HG02623 (cell line): ENCODE measurements around the gene HLF.

Experiments used
- ATAC-seq: cut with Tn5 transposase; IDR thresholded peaks from one replicate; pipeline ENCODE4 v1.9.1; 2021; ENCODE audit warnings: moderate library complexity; ENCODE audit not compliant: unreplicated experiment

HLF gene

DNA sequence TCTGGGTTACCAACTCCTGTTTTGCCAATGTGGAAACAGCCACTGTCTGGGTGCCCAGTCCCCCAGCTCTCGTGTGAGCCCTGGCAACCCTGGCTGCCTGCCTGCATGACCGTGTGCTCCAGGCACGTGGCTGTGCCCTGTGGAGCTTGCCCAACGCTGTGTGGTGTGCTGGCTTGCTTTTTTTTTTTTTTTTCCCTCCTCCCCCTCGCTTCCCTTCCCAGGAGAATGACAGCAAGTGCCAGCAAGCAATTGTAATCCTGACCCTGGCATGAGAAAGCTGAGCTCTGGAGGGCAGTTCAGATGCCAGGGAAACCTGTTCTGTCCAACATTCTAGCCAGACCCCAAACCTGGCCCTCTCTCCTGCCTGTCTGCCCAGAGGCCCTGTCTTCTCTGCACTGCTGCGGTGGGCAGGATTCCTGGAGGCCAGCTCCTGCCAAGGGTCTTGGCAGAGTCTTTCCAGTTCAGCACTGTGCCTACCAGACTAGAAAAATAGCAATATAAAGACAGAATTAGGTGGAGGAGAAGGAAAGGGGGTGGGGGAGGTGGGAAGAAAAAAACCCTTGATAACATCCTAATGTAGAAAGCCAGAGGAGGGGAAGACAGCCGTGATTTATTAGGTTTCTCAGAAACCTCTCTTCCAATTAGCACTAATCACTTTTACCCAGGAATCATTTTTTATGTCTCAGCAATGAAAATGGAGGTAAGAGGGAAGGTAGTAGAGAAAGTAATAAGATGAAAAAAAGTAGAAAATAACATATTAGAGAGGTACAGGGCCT, 9.0 kb downstream of the HLF start:
- ATAC-seq, result no peak

DNA sequence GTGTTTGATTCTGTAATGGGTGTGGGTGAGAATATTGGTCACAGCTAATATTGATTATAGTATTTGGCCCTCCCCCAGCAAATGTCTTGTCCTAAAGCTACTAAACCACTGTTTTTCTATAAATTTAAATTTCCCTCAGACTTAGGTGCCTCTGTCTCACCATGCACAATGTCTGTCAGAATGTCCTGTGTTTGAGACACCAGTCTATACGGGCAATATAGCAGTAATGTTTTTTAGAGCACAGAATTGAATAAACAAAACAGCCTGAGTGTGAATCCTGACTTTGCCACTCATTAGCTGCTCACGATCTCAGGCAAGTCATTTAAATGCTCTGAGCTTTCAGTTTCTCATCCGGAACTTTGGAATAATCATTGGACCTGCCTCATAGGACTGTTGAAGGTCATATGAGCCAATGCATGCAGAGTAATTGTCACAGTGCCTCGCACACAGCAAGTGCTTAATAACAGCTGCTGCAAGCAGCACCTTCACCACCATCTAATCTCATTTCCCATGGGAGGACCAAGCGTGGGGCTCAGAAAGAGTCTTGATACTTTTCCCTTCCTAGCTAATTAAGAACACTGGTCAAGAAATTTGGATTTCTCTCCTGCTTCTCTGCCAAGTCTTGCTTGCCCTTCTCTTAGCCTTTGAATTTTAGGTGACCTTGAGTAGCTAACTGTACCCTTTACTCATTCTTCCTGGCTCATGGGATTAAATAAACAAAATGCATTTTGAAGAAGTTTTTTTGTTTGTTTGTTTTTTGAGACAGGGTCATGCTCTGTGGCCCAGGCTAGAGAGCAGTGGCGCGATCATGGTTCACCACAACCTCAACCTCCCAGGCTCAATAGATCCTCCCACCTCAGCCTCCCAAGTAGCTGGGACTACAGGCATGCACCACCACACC, 9.8 kb downstream of the HLF start:
- no peak for ATAC-seq

DNA sequence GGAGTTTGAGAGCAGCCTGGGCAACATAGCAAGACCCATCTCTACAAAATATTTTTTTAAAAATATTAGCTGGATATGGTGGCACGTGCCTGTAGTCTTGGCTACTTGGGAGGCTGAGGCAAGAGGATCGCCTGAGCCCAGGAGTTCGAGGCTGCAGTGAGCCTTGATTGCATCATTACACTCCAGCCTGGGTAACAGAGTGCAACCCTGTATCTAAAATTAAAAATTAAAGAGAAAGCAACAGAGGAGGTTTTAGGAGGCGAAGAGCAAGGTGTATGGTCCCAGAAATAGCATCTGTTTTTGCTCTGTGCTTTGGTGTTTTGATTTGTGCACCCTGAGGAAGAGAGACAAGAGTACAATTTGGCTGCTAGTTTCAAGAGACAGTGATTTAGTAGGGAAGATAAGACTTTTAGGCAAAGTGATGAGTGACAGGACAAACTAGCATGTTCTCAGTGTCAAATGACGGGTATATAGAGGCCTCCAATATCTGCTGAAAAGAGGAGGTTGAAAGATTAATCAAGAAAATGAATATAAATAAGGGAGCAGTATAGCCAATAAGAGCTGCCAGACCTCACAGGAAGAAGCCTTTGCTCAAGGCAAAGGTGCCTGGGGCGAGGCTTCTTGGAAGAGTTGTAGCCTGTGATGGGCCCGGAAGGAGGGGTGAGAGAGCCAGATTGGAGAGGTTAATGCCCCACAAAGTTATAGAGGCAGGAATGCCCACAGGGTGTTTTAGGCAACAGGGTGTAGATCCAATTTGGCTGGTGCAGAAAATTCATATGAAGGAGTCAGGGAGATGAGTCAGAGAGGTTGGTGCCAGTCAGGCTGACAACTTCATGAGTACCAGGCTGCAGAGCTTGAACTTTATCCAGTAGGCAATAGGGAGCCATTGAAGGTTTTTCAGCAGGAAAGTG, 11.4 kb downstream of the HLF start:
- no peak for ATAC-seq

DNA sequence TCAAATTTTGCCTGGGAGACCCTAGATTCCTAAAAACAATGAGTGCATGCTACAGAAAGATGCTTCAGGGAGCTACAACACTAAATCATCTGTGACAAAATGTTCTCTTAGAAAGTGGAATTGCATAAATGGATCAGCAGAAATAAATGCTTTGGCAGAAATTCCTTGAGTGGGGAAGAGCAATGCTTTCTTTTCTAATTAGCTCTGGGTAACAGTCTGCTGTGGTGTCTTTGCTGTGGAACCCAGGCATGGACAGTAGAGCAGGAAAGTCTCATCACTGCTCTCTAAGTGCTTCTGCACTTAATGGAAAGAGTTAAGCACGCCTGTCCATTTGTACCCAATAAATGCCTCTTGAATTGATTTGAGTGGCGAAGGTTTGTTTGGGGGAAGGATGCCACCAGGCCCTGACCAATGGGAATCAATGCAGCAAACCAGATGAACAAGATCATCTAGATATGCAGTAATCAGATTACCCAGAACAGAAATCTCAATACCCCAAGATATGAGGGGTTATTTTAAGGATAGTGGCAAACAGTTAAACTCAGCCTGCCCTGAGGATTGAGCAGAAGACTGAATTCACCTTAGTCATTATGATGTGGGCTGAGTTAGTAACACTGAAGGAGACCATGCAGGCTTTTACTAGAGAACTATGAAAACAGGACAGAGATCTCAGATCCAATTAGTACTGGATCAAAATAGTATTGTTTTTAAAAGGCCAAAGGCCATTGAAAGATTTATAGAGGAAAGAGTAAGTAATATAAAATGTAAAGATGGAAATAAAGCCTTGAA, 13.6 kb downstream of the HLF start:
- ATAC-seq, result no peak

DNA sequence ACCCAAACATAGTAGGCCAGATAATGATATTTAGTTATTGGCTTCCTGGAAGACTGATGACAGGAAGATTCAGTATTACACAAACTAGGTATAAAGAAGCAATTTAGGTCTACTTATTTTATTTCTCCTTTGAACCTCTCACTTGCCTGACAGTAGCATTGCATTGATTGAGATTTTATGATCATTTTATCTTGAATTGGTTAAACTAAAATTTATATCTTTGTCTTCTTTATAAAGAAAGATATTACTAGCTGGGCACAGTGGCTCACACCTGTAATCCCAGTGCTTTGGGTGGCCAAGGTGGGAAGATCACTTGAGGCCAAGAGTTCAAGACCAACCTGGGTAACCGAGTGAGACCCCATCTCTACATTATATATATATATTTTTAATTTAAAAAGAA, 14.4 kb downstream of the HLF start:
- no peak for ATAC-seq

DNA sequence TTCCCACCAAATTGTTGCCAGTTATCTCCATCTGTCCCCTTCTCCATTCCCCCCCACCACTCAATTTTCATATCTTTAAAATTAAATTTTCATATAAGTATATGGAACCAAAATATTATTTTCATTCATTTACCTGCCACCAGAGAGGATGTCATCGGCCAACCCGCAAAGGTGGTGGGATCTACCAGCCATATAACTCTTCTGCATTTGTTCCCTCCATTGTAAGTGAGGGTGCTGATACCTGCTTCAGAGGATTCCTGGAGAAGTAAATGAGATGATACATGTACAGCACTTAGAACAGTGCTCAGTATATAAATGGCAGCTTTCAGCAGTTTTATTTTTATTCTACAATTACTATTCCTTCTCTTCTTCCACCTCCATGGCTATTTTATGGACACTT, 15.0 kb downstream of the HLF start:
- no peak for ATAC-seq

DNA sequence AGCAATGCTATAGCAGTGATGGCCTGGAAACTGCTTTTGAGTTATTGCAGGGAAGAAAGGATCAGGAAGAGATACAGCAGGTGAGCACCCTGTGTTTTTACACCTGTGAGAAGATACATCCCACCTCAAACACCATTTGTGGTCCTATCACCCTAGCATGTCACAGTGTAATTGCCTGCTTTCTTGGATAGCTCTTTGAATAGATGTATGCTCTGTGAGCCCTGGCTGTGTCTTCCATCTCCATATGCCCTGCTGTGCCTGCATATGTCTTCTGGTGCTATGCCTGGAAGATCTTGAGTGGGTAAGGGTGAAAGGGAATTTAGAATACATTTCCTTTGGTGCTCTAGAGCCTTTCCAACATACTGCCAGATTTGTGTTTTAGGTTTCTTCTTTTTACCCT, 15.5 kb downstream of the HLF start:
- ATAC-seq, result no peak

DNA sequence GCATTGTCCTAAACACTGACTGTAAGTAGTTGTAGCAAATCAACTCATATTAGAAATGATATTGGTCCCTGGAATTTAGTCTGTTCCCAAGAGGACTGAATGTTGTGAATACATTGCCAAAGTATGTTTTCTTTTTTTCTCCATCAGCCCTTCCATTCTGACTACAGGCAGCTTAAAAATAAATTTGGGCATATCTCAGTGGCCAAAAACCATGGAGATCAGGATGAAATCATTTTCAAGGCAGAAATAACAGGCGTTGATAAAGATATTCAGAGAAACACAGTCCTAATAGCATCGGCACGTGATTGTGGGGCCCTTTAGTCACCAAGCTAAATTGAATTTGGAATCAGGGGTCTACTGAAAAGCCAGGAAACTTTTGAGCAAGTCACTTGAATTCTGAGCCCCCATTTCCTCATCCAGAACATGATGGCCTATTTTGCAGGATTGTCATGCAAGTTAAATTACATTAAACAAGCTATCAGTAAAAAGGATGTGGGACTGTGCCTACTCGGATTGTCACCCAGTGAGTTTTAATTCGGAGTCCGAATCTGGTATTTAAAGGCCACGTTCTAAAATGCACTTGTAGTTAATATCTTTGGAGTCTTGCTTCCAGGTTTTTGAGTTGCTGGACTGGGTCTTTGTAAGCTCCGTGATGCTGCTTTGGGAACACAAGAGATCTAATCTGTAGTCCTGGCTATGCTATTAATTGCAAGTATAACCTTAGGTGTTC, 17.1 kb downstream of the HLF start:
- ATAC-seq, result no peak

DNA sequence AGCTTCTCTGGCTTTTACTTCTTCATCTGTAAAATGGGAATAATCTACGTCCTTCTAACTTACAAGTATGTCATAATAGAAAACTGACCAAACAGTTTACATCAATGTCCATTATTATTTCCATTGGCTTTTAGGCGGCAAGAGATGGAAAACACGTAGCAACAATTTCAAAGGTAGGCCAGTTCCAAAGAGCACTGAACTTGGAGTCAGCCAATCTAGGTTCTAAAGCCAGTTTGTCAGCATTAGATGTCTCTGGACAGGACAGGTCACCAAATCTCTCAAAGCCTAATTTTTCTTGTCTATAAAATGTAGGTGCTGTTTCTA, 17.6 kb downstream of the HLF start:
- ATAC-seq, result no peak

DNA sequence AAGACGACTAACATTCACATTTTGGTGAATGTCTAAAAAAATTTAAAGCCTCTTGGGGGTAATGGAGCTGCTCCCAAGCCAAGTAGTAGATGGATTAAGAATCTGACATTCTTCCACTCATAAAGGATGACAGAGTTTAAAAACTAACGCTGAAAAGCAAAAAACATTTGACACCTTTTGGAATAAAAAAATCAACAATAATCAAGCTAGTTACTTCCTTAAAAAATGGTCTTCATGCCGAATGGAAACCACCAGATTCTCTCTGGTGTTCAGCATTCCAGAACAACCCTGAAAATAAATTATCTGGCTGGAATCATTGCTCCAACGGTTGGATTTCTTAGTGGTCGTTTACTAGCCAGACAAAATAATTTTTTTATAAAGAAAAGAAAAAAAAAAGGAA, 18.0 kb downstream of the HLF start:
- no peak for ATAC-seq

DNA sequence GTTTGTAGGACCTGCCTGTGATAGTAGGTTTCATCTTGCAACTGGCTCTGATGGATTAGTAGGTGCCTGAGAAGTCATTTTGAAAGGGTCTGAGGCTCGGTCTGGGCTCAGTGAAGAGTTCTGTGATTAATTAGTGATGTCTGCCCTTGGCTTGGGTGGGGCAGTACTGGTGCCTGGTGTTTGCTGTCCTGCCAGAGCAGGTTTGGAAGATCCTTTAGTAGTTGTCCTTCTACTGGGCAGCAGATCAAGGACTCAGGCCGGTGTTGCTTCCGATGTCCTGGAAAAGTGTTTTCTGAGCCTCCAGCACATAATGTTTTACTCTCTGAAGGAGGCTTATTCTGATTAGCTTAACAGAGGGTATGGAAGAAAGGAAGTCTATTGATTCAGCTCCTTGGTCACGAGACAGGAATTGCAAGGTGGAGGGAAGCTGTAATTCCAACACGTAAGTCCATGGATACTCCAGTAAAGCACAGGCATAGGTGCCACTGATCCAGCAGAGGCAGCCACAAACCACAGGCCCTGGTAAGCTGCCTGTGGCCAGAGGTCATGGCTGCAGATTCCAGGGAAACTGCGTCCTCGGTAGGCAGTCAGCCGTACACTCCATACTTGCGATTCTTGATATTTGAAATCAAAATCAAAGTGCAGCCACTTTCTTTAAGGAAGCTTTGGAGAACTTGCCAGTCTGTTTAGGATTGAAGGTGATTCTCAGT, 18.7 kb downstream of the HLF start:
- no peak for ATAC-seq

DNA sequence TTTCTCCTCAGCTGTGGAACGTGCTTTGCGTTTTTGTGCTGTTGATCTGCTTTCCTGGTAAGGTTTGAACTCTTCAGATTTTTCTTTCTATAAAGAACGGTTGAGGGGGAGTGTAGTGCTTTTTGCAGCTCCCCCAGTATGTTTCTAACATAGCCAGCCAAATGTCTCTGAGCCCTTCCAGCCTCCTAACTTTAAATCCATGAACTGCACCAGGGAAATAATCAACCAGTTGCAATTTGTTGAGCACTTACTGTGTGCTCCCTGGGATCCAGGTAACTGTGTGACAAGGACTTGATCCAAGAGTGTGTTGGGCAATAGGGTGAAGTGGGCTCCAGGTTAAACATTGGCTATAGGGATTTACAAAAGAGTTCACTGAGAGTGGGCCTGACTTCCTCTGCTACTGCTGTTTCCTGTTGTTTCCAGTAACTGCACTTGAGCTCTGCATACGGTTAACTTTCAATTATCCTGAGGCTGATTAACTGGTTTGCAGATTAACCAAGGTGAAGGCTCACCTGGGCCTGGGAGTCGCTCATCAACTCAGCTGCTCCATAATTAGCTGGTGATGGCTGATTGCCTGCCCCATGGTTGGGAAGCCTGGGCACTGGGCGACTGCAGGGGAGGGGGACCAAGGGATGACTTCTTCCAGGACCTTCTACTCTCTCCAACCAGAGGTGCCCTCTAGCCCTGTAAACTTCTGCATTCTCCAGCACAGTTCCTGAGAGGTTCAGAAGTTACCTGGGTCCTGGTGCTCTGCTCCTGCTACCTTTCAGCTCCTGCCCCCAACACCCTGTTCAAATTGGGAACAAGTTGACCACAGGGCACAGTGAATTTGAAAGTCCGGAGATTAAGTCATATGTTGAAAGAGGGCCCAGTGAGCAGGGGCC, 19.5 kb downstream of the HLF start:
- ATAC-seq, result no peak

DNA sequence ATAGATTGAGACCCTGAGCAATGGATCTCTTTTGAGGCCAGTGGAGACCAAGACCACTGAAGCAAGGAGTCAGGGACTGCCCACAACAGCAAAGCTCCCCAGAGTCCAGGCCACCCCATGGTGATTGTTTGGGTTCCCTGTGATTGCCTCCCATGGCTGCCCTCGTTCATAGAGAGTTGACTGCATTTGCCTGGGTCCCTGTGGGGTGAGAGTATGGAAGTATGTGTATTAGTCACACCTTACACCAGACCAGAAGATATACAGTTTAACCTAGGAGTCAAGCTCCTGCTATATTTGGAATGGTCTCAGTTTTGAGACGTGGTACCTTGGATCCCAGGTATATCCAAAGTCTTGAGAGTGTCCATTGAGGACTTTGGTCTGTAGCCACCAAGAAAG, 20.2 kb downstream of the HLF start:
- no peak for ATAC-seq

DNA sequence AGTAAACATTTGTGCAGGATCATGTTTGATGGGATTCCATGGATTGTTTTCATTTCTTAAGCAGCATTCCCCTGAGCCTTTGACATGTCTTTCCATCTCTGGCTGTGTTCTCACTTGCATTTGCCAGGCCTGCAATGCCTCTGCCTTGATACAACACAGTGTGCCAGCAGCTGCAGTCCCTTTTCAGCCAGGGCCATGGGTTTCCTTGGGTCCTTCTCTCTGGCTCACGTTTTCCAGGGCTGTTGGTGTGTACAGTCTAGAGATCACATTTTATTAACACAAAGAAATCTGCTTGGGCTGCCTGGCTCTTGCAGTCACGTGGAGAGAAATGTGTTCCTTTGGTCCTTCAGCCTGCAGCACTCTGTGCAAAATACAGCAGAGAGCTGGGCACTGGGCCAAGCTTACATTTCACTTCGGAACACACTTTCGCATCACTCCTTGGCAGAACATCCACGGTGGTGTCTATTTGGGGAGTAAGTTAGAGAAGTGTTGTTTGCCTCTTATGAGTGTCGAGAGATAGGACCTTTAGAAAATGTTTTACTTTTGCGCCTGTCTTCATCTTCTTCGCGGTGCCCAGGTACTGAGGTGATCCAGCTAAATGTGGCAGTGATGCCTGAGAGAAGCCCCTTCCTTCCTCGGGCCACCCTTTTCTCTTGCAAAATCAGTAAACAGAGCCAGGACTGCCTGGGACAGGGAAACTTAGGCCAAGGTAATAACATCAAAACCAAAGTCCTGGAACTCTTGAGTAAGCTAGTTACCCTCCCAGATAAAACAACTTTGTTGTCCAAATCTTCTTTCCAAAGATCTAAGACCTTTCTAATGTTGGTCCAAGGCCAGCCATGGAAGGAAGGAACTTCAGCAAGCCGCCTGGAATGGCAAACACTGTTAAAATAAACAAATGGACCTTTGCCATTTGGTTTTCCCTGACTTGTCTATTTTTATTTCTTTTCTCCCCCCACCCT, 20.9 kb downstream of the HLF start:
- ATAC-seq, result no peak

DNA sequence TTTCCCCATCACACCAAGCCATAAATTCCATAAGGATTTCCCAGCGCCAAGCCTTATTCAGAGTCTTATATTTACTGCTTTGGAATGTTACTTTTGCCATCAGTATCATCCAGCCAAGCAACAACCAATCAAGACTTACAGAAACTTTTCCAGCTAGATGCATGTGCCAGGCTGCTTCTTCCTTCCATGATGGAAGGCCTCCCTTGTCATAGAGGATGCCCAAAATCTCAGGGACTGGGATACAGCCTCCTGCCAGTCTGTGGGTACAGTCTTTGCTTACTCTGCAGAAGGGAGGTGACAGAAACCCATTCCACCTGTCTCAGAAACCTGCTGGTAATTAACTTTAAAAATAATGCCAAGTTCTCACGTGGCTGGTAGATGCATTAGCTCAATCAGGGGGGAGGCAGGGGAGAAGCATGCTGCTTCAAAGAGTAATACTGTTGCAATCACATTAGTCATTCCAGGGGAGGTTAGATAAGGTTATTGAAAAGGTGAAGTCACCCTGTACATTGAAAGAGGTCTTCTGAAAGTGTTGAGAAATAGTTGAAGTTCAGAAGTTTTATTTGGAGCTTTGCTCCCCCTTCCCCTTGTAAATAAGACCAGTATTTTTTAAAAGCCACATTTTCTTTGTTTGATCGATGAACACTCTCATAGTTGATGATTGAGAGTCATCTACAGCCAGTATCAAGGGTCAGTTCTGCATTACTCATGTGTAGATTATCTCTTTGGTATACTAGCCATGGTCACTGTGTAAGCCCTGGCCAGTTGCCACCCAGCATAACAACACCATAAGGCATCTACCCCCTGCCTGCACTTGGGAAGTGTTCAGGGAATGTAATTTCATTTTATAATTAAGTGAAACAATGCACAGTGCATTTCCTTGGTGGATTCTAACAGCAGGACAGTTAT, 22.2 kb downstream of the HLF start:
- ATAC-seq, result no peak
